HL-60 (cell line): ENCODE data around the gene FSTL4.

Experiments used
- GABPA ChIP-seq: IDR thresholded peaks from 2 replicates; pipeline ENCODE4 v1.6.1; 2012; ENCODE audit warnings: low read depth
- POLR2AphosphoS5 ChIP-seq: IDR thresholded peaks from 2 replicates; pipeline ENCODE4 v1.6.1; 2012; ENCODE audit warnings: low read depth
- SPI1 ChIP-seq: IDR thresholded peaks from 2 replicates; pipeline ENCODE4 v1.6.1; 2012; ENCODE audit warnings: low read depth, mild to moderate bottlenecking, borderline replicate concordance
- TF ChIP-seq, protein P1 (sequence below): IDR thresholded peaks from one replicate; pipeline ENCODE4 v1.5.1; 2011; ENCODE audit warnings: low read length, control low read depth, inconsistent platforms; ENCODE audit not compliant: insufficient read depth
- TF ChIP-seq, protein P2 (sequence below): IDR thresholded peaks from 2 replicates; pipeline ENCODE4 v1.6.1; 2012; ENCODE audit warnings: low read depth; ENCODE audit not compliant: insufficient replicate concordance

- TF ChIP-seq, protein P1, sequence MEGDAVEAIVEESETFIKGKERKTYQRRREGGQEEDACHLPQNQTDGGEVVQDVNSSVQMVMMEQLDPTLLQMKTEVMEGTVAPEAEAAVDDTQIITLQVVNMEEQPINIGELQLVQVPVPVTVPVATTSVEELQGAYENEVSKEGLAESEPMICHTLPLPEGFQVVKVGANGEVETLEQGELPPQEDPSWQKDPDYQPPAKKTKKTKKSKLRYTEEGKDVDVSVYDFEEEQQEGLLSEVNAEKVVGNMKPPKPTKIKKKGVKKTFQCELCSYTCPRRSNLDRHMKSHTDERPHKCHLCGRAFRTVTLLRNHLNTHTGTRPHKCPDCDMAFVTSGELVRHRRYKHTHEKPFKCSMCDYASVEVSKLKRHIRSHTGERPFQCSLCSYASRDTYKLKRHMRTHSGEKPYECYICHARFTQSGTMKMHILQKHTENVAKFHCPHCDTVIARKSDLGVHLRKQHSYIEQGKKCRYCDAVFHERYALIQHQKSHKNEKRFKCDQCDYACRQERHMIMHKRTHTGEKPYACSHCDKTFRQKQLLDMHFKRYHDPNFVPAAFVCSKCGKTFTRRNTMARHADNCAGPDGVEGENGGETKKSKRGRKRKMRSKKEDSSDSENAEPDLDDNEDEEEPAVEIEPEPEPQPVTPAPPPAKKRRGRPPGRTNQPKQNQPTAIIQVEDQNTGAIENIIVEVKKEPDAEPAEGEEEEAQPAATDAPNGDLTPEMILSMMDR = no peak
- TF ChIP-seq POLR2AphosphoS5 (no peak), GABPA (no peak), SPI1 (no peak)
- TF ChIP-seq, protein P2, sequence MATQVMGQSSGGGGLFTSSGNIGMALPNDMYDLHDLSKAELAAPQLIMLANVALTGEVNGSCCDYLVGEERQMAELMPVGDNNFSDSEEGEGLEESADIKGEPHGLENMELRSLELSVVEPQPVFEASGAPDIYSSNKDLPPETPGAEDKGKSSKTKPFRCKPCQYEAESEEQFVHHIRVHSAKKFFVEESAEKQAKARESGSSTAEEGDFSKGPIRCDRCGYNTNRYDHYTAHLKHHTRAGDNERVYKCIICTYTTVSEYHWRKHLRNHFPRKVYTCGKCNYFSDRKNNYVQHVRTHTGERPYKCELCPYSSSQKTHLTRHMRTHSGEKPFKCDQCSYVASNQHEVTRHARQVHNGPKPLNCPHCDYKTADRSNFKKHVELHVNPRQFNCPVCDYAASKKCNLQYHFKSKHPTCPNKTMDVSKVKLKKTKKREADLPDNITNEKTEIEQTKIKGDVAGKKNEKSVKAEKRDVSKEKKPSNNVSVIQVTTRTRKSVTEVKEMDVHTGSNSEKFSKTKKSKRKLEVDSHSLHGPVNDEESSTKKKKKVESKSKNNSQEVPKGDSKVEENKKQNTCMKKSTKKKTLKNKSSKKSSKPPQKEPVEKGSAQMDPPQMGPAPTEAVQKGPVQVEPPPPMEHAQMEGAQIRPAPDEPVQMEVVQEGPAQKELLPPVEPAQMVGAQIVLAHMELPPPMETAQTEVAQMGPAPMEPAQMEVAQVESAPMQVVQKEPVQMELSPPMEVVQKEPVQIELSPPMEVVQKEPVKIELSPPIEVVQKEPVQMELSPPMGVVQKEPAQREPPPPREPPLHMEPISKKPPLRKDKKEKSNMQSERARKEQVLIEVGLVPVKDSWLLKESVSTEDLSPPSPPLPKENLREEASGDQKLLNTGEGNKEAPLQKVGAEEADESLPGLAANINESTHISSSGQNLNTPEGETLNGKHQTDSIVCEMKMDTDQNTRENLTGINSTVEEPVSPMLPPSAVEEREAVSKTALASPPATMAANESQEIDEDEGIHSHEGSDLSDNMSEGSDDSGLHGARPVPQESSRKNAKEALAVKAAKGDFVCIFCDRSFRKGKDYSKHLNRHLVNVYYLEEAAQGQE = no peak
Observed at GRCh38 chr5:133603711-133604110, 8.6 kb downstream of the FSTL4 start.
